HS-5 (cell line): ENCODE results near the gene SLC9A9.

Experiments
- DNase-seq: peaks from one replicate; pipeline ENCODE4 v3.0.0-alpha.2; 2012; ENCODE audit warnings: low read depth

SLC9A9 gene

GRCh38 chr3:143414571-143415253, 433.6 kb downstream of the SLC9A9 start:
- DNase-seq = no peak

GRCh38 chr3:143413372-143413771, 434.9 kb downstream of the SLC9A9 start:
- no peak for DNase-seq

GRCh38 chr3:143412084-143412483, 436.2 kb downstream of the SLC9A9 start:
- DNase-seq = no peak

GRCh38 chr3:143410259-143410658, 438.0 kb downstream of the SLC9A9 start:
- DNase-seq = no peak

- DNase-seq = no peak
Measured at GRCh38 chr3:143408771-143409170, 439.5 kb downstream of the SLC9A9 start.

GRCh38 chr3:143402602-143403001, 445.7 kb downstream of the SLC9A9 start:
- no peak for DNase-seq

- DNase-seq = no peak
Measured at GRCh38 chr3:143396790-143397189, 451.5 kb downstream of the SLC9A9 start.

GRCh38 chr3:143389388-143389787, 458.9 kb downstream of the SLC9A9 start:
- no peak for DNase-seq

GRCh38 chr3:143387425-143387824, 460.8 kb downstream of the SLC9A9 start:
- no peak for DNase-seq

GRCh38 chr3:143384076-143384475, 464.2 kb downstream of the SLC9A9 start:
- DNase-seq = no peak

- DNase-seq = no peak
Measured at GRCh38 chr3:143383421-143383820, 464.8 kb downstream of the SLC9A9 start.

GRCh38 chr3:143382816-143383215, 465.5 kb downstream of the SLC9A9 start:
- no peak for DNase-seq

- no peak for DNase-seq
Measured at GRCh38 chr3:143380449-143380848, 467.8 kb downstream of the SLC9A9 start.

GRCh38 chr3:143375698-143376097, 472.6 kb downstream of the SLC9A9 start:
- DNase-seq = no peak

GRCh38 chr3:143367171-143367570, 481.1 kb downstream of the SLC9A9 start:
- no peak for DNase-seq

GRCh38 chr3:143366672-143367071, 481.6 kb downstream of the SLC9A9 start:
- DNase-seq = no peak

- DNase-seq = no peak
Measured at GRCh38 chr3:143363949-143364348, 484.3 kb downstream of the SLC9A9 start.

GRCh38 chr3:143363276-143363675, 485.0 kb downstream of the SLC9A9 start:
- no peak for DNase-seq

- DNase-seq = no peak
Measured at GRCh38 chr3:143362115-143362991, 485.9 kb downstream of the SLC9A9 start.

GRCh38 chr3:143361589-143361988, 486.7 kb downstream of the SLC9A9 start:
- no peak for DNase-seq

- DNase-seq = no peak
Measured at GRCh38 chr3:143360244-143360643, 488.0 kb downstream of the SLC9A9 start.

GRCh38 chr3:143358793-143359491, 489.3 kb downstream of the SLC9A9 start:
- DNase-seq = no peak
